Activated naive CD4-positive, alpha-beta T cell (primary cell): ENCODE data around the gene PCDHA10.

Experiments
- DNase-seq, 4 experiments: peaks; one replicate each; lab custom pipeline; 2025; lab: John Stamatoyannopoulos, UW

PCDHA10 gene

GRCh38 chr5:140882591-140882899, 26.8 kb downstream of the PCDHA10 start:
- no peak for DNase-seq

- no peak for DNase-seq
These were observed 27.7 kb downstream of the PCDHA10 start for GRCh38 chr5:140883373-140883772.

- DNase-seq, result no peak
These were observed 28.4 kb downstream of the PCDHA10 start for GRCh38 chr5:140883927-140884697.

GRCh38 chr5:140916325-140916724, 60.6 kb downstream of the PCDHA10 start:
- no peak for DNase-seq
